ENCODE measurements around the gene ZBTB3. TPM values are rescaled to one million over a fixed set of nuclear protein-coding genes. Genes with fewer than 3 reads are reported as not detected.
A peak's percentile ranks its signal among the peaks of the same experiment; 100 is the strongest.

ZBTB3 gene
- total and polyA plus RNA-seq, 3 experiments from 2014 or later = 3.5 to 11.6 (median 9.4) TPM

- Histone ChIP-seq H3K27me3 (ENCODE audit: insufficient read depth, low read length, poor library complexity, severe bottlenecking) (no peaks in the 10 kb centered on the region), H3K36me3 (ENCODE audit: insufficient read depth, low read length) (peaks cover 69% of the 10 kb centered on the region), H3K4me3 (ENCODE audit: low read length) (no peak overlapping the region), H3K27ac (ENCODE audit: low read depth, low read length) (no peak overlapping the region), H3K9me3 (ENCODE audit: low read length) (no peaks in the 10 kb centered on the region), H3K4me1 (ENCODE audit: insufficient read depth, low read length) (peaks cover 7% of the 10 kb centered on the region)
- DNase-seq = no peak
- Mint-ChIP-seq H3K9me3 (no peaks in the 10 kb centered on the region), H3K4me3 (peak overlapping the region in 1 of 7 donors; percentile 50), H3K27ac (peak overlapping the region in 7 of 8 donors; percentile 30 to 87 (median 57)), H3K4me1 (peaks cover 29 to 56% (median 38%) of the 10 kb centered on the region in 3 donors), H3K27me3 (no peaks in the 10 kb centered on the region), H3K36me3 (peaks cover 23 to 90% (median 25%) of the 10 kb centered on the region in 3 donors)
- CTCF ChIA-PET = interaction anchor here (1.3 to 2.3 kb wide), 2 partner anchors 9 to 12 kb away, joined by 3 to 7 read pairs; partner anchors contain the start of gene HNRNPUL2
- POLR2A ChIA-PET = interaction anchor here (1.2 to 1.7 kb wide), 2 partner anchors 12 to 43 kb away, joined by 3 to 6 read pairs; partner anchors contain the start of genes HNRNPUL2 and LBHD1
Observed at GRCh38 chr11:62715150-62716130, 38.5 kb downstream of the ZBTB3 start.

- Histone ChIP-seq H3K27ac (ENCODE audit: low read depth, low read length) (no peak overlapping the region), H3K27me3 (ENCODE audit: insufficient read depth, low read length, poor library complexity, severe bottlenecking) (no peaks in the 10 kb centered on the region), H3K4me3 (ENCODE audit: low read length) (no peak overlapping the region), H3K9me3 (ENCODE audit: low read length) (no peaks in the 10 kb centered on the region), H3K36me3 (ENCODE audit: insufficient read depth, low read length) (peaks cover 56% of the 10 kb centered on the region), H3K4me1 (ENCODE audit: insufficient read depth, low read length) (peaks cover 19% of the 10 kb centered on the region)
- no peak for DNase-seq
- peak overlapping the region in 6 of 8 donors; percentile 13 to 75 (median 58) for H3K27ac Mint-ChIP-seq
- H3K4me3 Mint-ChIP-seq = no peak overlapping the region
- ChIA-PET CTCF (interaction anchor here (1.1 to 1.4 kb wide), 2 partner anchors 48 to 121 kb away, joined by 3 read pairs; partner anchors contain the start of genes C11orf98 and CSKMT), POLR2A (interaction anchor here (0.6 kb wide), 1 partner anchor 30 kb away, joined by 3 read pairs; no protein-coding TSS in a partner anchor)
- H3K36me3 Mint-ChIP-seq = peaks cover 13 to 84% (median 18%) of the 10 kb centered on the region in 3 donors
- H3K27me3 Mint-ChIP-seq = no peaks in the 10 kb centered on the region
- H3K4me1 Mint-ChIP-seq = peaks cover 40 to 62% (median 44%) of the 10 kb centered on the region in 3 donors
- no peaks in the 10 kb centered on the region for H3K9me3 Mint-ChIP-seq
Observed at GRCh38 chr11:62713343-62713742, 40.6 kb downstream of the ZBTB3 start.

GRCh38 chr11:62712861-62713260 is 41.1 kb downstream of the ZBTB3 start:
- Mint-ChIP-seq H3K27ac (peak overlapping the region in 7 of 8 donors; percentile 13 to 81 (median 61)), H3K4me1 (peaks cover 41 to 63% (median 42%) of the 10 kb centered on the region in 3 donors), H3K9me3 (no peaks in the 10 kb centered on the region), H3K27me3 (no peaks in the 10 kb centered on the region), H3K4me3 (peak overlapping the region in 2 of 7 donors; percentile 23 to 57), H3K36me3 (peaks cover 8 to 80% (median 14%) of the 10 kb centered on the region in 3 donors)
- CTCF ChIA-PET = interaction anchor here (1.4 kb wide), 1 partner anchor 48 kb away, joined by 3 read pairs; the partner anchor contains the start of genes C11orf98 and CSKMT
- H3K27me3 ChIP-seq (ENCODE audit: insufficient read depth, low read length, poor library complexity, severe bottlenecking) = no peaks in the 10 kb centered on the region
- H3K4me1 ChIP-seq (ENCODE audit: insufficient read depth, low read length) = peaks cover 24% of the 10 kb centered on the region
- H3K9me3 ChIP-seq (ENCODE audit: low read length) = no peaks in the 10 kb centered on the region
- no peak overlapping the region for H3K27ac ChIP-seq (ENCODE audit: low read depth, low read length)
- POLR2A ChIA-PET = interaction anchor here (0.6 kb wide), 1 partner anchor 29 kb away, joined by 3 read pairs; no protein-coding TSS in a partner anchor
- peaks cover 51% of the 10 kb centered on the region for H3K36me3 ChIP-seq (ENCODE audit: insufficient read depth, low read length)
- no peak overlapping the region for H3K4me3 ChIP-seq (ENCODE audit: low read length)
- DNase-seq = no peak

- Histone ChIP-seq H3K4me3 (ENCODE audit: low read length) (no peak overlapping the region), H3K4me1 (ENCODE audit: insufficient read depth, low read length) (peaks cover 29% of the 10 kb centered on the region), H3K36me3 (ENCODE audit: insufficient read depth, low read length) (peaks cover 46% of the 10 kb centered on the region), H3K27me3 (ENCODE audit: insufficient read depth, low read length, poor library complexity, severe bottlenecking) (no peaks in the 10 kb centered on the region), H3K9me3 (ENCODE audit: low read length) (no peaks in the 10 kb centered on the region), H3K27ac (ENCODE audit: low read depth, low read length) (no peak overlapping the region)
- Mint-ChIP-seq H3K27ac (peak overlapping the region in 7 of 8 donors; percentile 13 to 93 (median 63)), H3K4me1 (peaks cover 43 to 63% (median 43%) of the 10 kb centered on the region in 3 donors), H3K27me3 (no peaks in the 10 kb centered on the region), H3K9me3 (no peaks in the 10 kb centered on the region), H3K4me3 (peak overlapping the region in 2 of 7 donors; percentile 23 to 57), H3K36me3 (peaks cover 7 to 75% (median 13%) of the 10 kb centered on the region in 3 donors)
- ChIA-PET CTCF (interaction anchor here (1.4 kb wide), 1 partner anchor 47 kb away, joined by 3 read pairs; the partner anchor contains the start of genes C11orf98 and CSKMT), POLR2A (interaction anchor here (0.6 to 1.0 kb wide), 2 partner anchors 29 to 88 kb away, joined by 3 read pairs; no protein-coding TSS in a partner anchor)
- no peak for DNase-seq
Observed at GRCh38 chr11:62712276-62712812, 41.6 kb downstream of the ZBTB3 start.

- no peaks in the 10 kb centered on the region for H3K9me3 Mint-ChIP-seq
- Histone ChIP-seq H3K4me3 (ENCODE audit: low read length) (peak overlapping the region; percentile 91), H3K9me3 (ENCODE audit: low read length) (no peaks in the 10 kb centered on the region), H3K27ac (ENCODE audit: low read depth, low read length) (peak overlapping the region; percentile 88), H3K36me3 (ENCODE audit: insufficient read depth, low read length) (peaks cover 25% of the 10 kb centered on the region), H3K27me3 (ENCODE audit: insufficient read depth, low read length, poor library complexity, severe bottlenecking) (no peaks in the 10 kb centered on the region), H3K4me1 (ENCODE audit: insufficient read depth, low read length) (peaks cover 48% of the 10 kb centered on the region)
- H3K27me3 Mint-ChIP-seq = no peaks in the 10 kb centered on the region
- ChIA-PET POLR2A (interaction anchor here (0.6 to 4.9 kb wide), 18 partner anchors 9 to 171 kb away, joined by 3 to 42 read pairs (median 8); partner anchors contain the start of genes B3GAT3, C11orf98, CSKMT and HNRNPUL2), CTCF (interaction anchor here (1.1 to 3.4 kb wide), 6 partner anchors 9 to 77 kb away, joined by 3 to 15 read pairs (median 8); partner anchors contain the start of genes HNRNPUL2, LBHD1, TMEM179B and TTC9C)
- H3K4me1 Mint-ChIP-seq = peaks cover 49 to 70% (median 62%) of the 10 kb centered on the region in 3 donors
- H3K4me3 Mint-ChIP-seq = peak overlapping the region; percentile 89 to 100 (median 93)
- peaks cover 0 to 51% (median 3%) of the 10 kb centered on the region in 3 donors for H3K36me3 Mint-ChIP-seq
- peak in 1 of 5 donors; percentile 12 for DNase-seq
- H3K27ac Mint-ChIP-seq = peak overlapping the region; percentile 91 to 99 (median 98)
Observed at GRCh38 chr11:62710001-62710345, 44.0 kb downstream of the ZBTB3 start.

- peak overlapping the region; percentile 91 to 99 (median 98) for H3K27ac Mint-ChIP-seq
Observed at GRCh38 chr11:62709247-62710000, 44.5 kb downstream of the ZBTB3 start.

More at GRCh38 chr11:62709247-62710000, 44.5 kb downstream of the ZBTB3 start:
- Histone ChIP-seq H3K9me3 (ENCODE audit: low read length) (no peaks in the 10 kb centered on the region), H3K27ac (ENCODE audit: low read depth, low read length) (peak overlapping the region; percentile 88), H3K4me1 (ENCODE audit: insufficient read depth, low read length) (peaks cover 48% of the 10 kb centered on the region), H3K36me3 (ENCODE audit: insufficient read depth, low read length) (peaks cover 21% of the 10 kb centered on the region), H3K4me3 (ENCODE audit: low read length) (peak overlapping the region; percentile 91), H3K27me3 (ENCODE audit: insufficient read depth, low read length, poor library complexity, severe bottlenecking) (no peaks in the 10 kb centered on the region)
- Mint-ChIP-seq H3K36me3 (peaks cover 0 to 46% (median 3%) of the 10 kb centered on the region in 3 donors), H3K4me1 (peaks cover 49 to 70% (median 62%) of the 10 kb centered on the region in 3 donors), H3K4me3 (peak overlapping the region; percentile 89 to 100 (median 93)), H3K9me3 (no peaks in the 10 kb centered on the region), H3K27me3 (no peaks in the 10 kb centered on the region)
- peak; percentile 91 to 99 (median 96) for DNase-seq
- ChIA-PET CTCF (interaction anchor here (0.6 to 3.4 kb wide), 11 partner anchors 10 to 154 kb away, joined by 3 to 15 read pairs (median 4); partner anchors contain the start of genes HNRNPUL2, LBHD1, TMEM179B and TTC9C), POLR2A (interaction anchor here (0.6 to 4.9 kb wide), 24 partner anchors 9 to 172 kb away, joined by 3 to 42 read pairs (median 5); partner anchors contain the start of genes B3GAT3, C11orf98, CSKMT and HNRNPUL2)

Data from CD8-positive, alpha-beta memory T cell (primary cell).